K562 (cell line): ENCODE results near the gene ELAVL3.

Source experiments
- BDP1 ChIP-seq: IDR thresholded peaks from 3 replicates; pipeline ENCODE4 v1.6.1; 2011; ENCODE audit not compliant: insufficient read length, insufficient read depth
- CREB1 ChIP-seq, 2 experiments: sonication (generic) in 1 of 2; formaldehyde crosslinking in 1 of 2; IDR thresholded peaks; 2 replicates each; pipeline versions ENCODE4 v1.6.1 to v1.8.0; 2012 to 2022; ENCODE audit warnings: inconsistent platforms in 1 of 2, mild to moderate bottlenecking in 1 of 2, missing genetic modification reagents in 1 of 2, moderate library complexity in 1 of 2
- EZH2 ChIP-seq: IDR thresholded peaks from 2 replicates; pipeline ENCODE4 v1.6.1; 2012; ENCODE audit warnings: low read depth, mild to moderate bottlenecking, inconsistent platforms, low read length, borderline replicate concordance
- SMC3 ChIP-seq: conservative IDR thresholded peaks from 2 replicates; pipeline ENCODE4 v1.6.1; 2011; ENCODE audit warnings: low read depth, low read length, improper control_type of control experiment; ENCODE audit not compliant: insufficient read depth
- ZNF431 ChIP-seq: sonication (generic); formaldehyde crosslinking; IDR thresholded peaks from 2 replicates; pipeline ENCODE4 v1.8.0; 2022; ENCODE audit warnings: mild to moderate bottlenecking, missing genetic modification reagents
- TF ChIP-seq, protein P1 (sequence below), 3 experiments: IDR thresholded peaks in 2 of 3; conservative IDR thresholded peaks in 1 of 3; 2 replicates each; pipeline ENCODE4 v1.5.1; 2011 to 2012; ENCODE audit warnings: low read length in 3 of 3, mild to moderate bottlenecking in 3 of 3, control low read depth in 2 of 3, improper control_type of control experiment in 1 of 3, inconsistent platforms in 1 of 3, low read depth in 1 of 3, mixed read lengths in 1 of 3, moderate library complexity in 1 of 3; ENCODE audit not compliant: insufficient read depth in 2 of 3

- TF ChIP-seq, protein P1, sequence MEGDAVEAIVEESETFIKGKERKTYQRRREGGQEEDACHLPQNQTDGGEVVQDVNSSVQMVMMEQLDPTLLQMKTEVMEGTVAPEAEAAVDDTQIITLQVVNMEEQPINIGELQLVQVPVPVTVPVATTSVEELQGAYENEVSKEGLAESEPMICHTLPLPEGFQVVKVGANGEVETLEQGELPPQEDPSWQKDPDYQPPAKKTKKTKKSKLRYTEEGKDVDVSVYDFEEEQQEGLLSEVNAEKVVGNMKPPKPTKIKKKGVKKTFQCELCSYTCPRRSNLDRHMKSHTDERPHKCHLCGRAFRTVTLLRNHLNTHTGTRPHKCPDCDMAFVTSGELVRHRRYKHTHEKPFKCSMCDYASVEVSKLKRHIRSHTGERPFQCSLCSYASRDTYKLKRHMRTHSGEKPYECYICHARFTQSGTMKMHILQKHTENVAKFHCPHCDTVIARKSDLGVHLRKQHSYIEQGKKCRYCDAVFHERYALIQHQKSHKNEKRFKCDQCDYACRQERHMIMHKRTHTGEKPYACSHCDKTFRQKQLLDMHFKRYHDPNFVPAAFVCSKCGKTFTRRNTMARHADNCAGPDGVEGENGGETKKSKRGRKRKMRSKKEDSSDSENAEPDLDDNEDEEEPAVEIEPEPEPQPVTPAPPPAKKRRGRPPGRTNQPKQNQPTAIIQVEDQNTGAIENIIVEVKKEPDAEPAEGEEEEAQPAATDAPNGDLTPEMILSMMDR (IDR thresholded peaks at IDR 0.05 in 2 of 3, conservative IDR thresholded peaks at IDR 0.05 in 1 of 3; ENCODE audit: insufficient read depth in 2 of 3, low read depth in 1 of 3, low read length in 3 of 3) = no peak
- TF ChIP-seq ZNF431 (CRISPR knock-in tag) (no peak), SMC3 (no peak), EZH2 (no peak), CREB1 (IDR thresholded peaks at IDR 0.05) (no peak), CREB1 (CRISPR knock-in tag; IDR thresholded peaks at IDR 0.05) (no peak), BDP1 (no peak)
Observed at GRCh38 chr19:11404588-11405222, 76.1 kb downstream of the ELAVL3 start.
